HepG2 (cell line): ENCODE results near the gene AS3MT. TPM values are rescaled to one million over a fixed set of nuclear protein-coding genes. Genes with fewer than 3 reads are reported as not detected.

Experiments used
- ATF7 ChIP-seq, 2 experiments: fragments of 450-650 bp in 1 of 2; sonication (generic) in 1 of 2; formaldehyde crosslinking in 1 of 2; IDR thresholded peaks; 2 replicates each; pipeline versions ENCODE4 v1.4.0 to v1.6.1; 2016 to 2020; ENCODE audit warnings: antibody characterized with exemption in 1 of 2, mild to moderate bottlenecking in 1 of 2, missing genetic modification reagents in 1 of 2
- JUND ChIP-seq: sonication (generic); formaldehyde crosslinking; IDR thresholded peaks from 2 replicates; pipeline ENCODE4 v1.8.0; 2022; ENCODE audit warnings: mild to moderate bottlenecking, missing genetic modification reagents
- KDM2A ChIP-seq: sonication (generic); formaldehyde crosslinking; IDR thresholded peaks from 2 replicates; pipeline ENCODE4 v1.4.0; 2020; ENCODE audit warnings: low read depth, missing genetic modification reagents, borderline replicate concordance
- MAX ChIP-seq: IDR thresholded peaks from 2 replicates; pipeline ENCODE4 v1.6.1; 2012; ENCODE audit warnings: inconsistent platforms
- SMARCE1 ChIP-seq: fragments of 450-650 bp; IDR thresholded peaks from 2 replicates; pipeline ENCODE4 v1.6.1; 2017; ENCODE audit warnings: borderline replicate concordance
- SRY ChIP-seq: sonication (generic); formaldehyde crosslinking; IDR thresholded peaks from 2 replicates; pipeline ENCODE4 v1.8.0; 2022; ENCODE audit warnings: mild to moderate bottlenecking, missing genetic modification reagents
- ZBTB7A ChIP-seq: sonication (generic); formaldehyde crosslinking; IDR thresholded peaks from 2 replicates; pipeline ENCODE4 v1.8.0; 2022; ENCODE audit warnings: mild to moderate bottlenecking, missing genetic modification reagents
- ZC3H13 ChIP-seq: sonication (generic); formaldehyde crosslinking; IDR thresholded peaks from 2 replicates; pipeline ENCODE4 v1.8.1; 2023; ENCODE audit warnings: mild to moderate bottlenecking, missing genetic modification reagents, moderate library complexity
- ZFP37 ChIP-seq: sonication (generic); formaldehyde crosslinking; IDR thresholded peaks from 2 replicates; pipeline ENCODE4 v1.4.0; 2020; ENCODE audit warnings: missing genetic modification reagents, borderline replicate concordance
- ZNF18 ChIP-seq: sonication (generic); formaldehyde crosslinking; IDR thresholded peaks from 2 replicates; pipeline ENCODE4 v1.8.0; 2022; ENCODE audit warnings: mild to moderate bottlenecking, missing genetic modification reagents; ENCODE audit not compliant: insufficient replicate concordance
- polyA plus RNA-seq, 8 experiments: library from polyadenylated mRNA; depleted of rRNA in 3 of 8; stranded (reverse) in 7 of 8; unstranded in 1 of 8; fragments of >200 nt; fragmentation: Illumina TruSeq in 4 of 8; extraction: Trizol in 4 of 8; gene quantifications; 2 replicates each; pipeline versions ENCODE4 v1.2.1 to v1.2.3, GENCODE V29; 2011 to 2016; ENCODE audit warnings: low read depth in 4 of 8, missing spikeins in 1 of 8, mixed read lengths in 1 of 8; ENCODE audit not compliant: insufficient read depth in 1 of 8
- total RNA-seq, 5 experiments: library from RNA; depleted of rRNA; stranded (reverse); fragments of >200 nt; fragmentation: Illumina TruSeq; extraction: Trizol; gene quantifications; 2 replicates each; pipeline ENCODE4 v1.2.3, GENCODE V29; 2016; ENCODE audit warnings: low read depth in 1 of 5

The AS3MT gene
- total and polyA plus RNA-seq, 2 of the 13 experiments (the other 11 are each of a cell fraction or from before 2014, with no cell fraction given) = 8.7 to 17.4 TPM

GRCh38 chr10:102919246-102919959 lies 50.1 kb downstream of the AS3MT start (continued):
- TF ChIP-seq MAX (peak; percentile 96), SMARCE1 (no peak), ATF7 (IDR thresholded peaks at IDR 0.05) (no peak), ATF7 (CRISPR knock-in tag; IDR thresholded peaks at IDR 0.05) (peak; percentile 23; the same call in 1 of the 2 replicates), SRY (peak; percentile 87), ZC3H13 (peak; percentile 56; the same call in 1 of the 2 replicates), JUND (CRISPR knock-in tag) (no peak), KDM2A (CRISPR knock-in tag) (peak; percentile 60), ZBTB7A (CRISPR knock-in tag) (peak; percentile 69; the same call in 1 of the 2 replicates), ZNF18 (no peak), ZFP37 (0 out of 2 replicates have a peak, but pooled peaks have one; percentile 33)
